Astrocyte of the spinal cord (primary cell): ENCODE results near the gene RASA1.

Source experiments
- DNase-seq: peaks from one replicate; pipeline ENCODE4 v3.0.0; 2011; ENCODE audit warnings: low read depth, low spot score
- H3K4me3 ChIP-seq: 2 replicates; pipeline ENCODE4 v1.5.1; 2011; ENCODE audit warnings: low read depth, mild to moderate bottlenecking, low read length, moderate library complexity
- CTCF ChIP-seq: IDR thresholded peaks from 2 replicates; pipeline ENCODE4 v1.5.1; 2012; ENCODE audit warnings: low read depth, mild to moderate bottlenecking, low read length, inconsistent platforms
- in situ Hi-C: cut with HindIII; loops from 2 replicates; pipeline ENCODE4 v1.10.0; 2017; ENCODE audit warnings: low sequenced_read_pairs

The RASA1 gene

DNA sequence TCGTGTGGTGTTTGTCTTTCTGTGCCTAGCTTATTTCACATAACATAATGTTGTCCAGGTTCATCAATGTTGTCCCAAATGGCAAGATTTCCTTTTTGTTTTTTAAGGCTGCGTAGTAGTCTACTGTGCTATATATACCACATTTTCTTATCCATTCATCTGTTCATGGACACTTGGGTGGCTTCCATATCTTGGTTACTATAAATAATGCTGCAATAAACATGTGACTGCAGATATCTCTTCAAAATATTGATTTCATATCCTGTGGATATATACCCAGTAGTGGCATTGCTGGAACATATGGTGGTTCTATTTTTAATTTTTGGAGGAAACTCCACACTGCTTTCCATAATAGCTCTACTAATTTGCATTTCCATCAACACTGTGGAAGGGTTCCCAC is 170.5 kb downstream of the RASA1 start:
- TF ChIP-seq CTCF = no peak
- DNase-seq = no peak

More for the DNA sequence above, 170.5 kb downstream of the RASA1 start:
- in situ Hi-C loops = no loop called here
- no peak overlapping the region for H3K4me3 ChIP-seq
